Measurements from ENCODE around the gene CDH10. TPM values are rescaled to one million over a fixed set of nuclear protein-coding genes. Genes with fewer than 3 reads are reported as not detected.

The CDH10 gene
- total RNA-seq, 4 donors from 2014 or later, result not detected

- no peak for TF ChIP-seq CTCF (IDR thresholded peaks at IDR 0.05; ENCODE audit: low read depth)
Observed at GRCh38 chr5:24589566-24589965, 55.2 kb downstream of the CDH10 start.

- TF ChIP-seq CTCF (IDR thresholded peaks at IDR 0.05; ENCODE audit: low read depth), result no peak
Observed at GRCh38 chr5:24585751-24586150, 59.0 kb downstream of the CDH10 start.

- TF ChIP-seq CTCF (IDR thresholded peaks at IDR 0.05; ENCODE audit: low read depth), result no peak
Observed at GRCh38 chr5:24571302-24571701, 73.5 kb downstream of the CDH10 start.

GRCh38 chr5:24566933-24567332, 77.8 kb downstream of the CDH10 start:
- TF ChIP-seq CTCF (IDR thresholded peaks at IDR 0.05; ENCODE audit: low read depth), result no peak

- no peak for TF ChIP-seq CTCF (IDR thresholded peaks at IDR 0.05; ENCODE audit: low read depth)
Observed at GRCh38 chr5:24555229-24555628, 89.5 kb downstream of the CDH10 start.

- no peak for TF ChIP-seq CTCF (IDR thresholded peaks at IDR 0.05; ENCODE audit: low read depth)
Observed at GRCh38 chr5:24547132-24547531, 97.6 kb downstream of the CDH10 start.

- TF ChIP-seq CTCF (IDR thresholded peaks at IDR 0.05; ENCODE audit: low read depth), result no peak
Observed at GRCh38 chr5:24539613-24540012, 105.2 kb downstream of the CDH10 start.

All from subcutaneous adipose tissue (tissue), 4 donors.